ENCODE measurements around the gene FAXC. TPM values are rescaled to one million over a fixed set of nuclear protein-coding genes. Genes with fewer than 3 reads are reported as not detected.

FAXC gene
- total and polyA plus RNA-seq, 9 donors: 0.78 to 8.1 (median 2.5) TPM

GRCh38 chr6:99232056-99232455 lies 117.4 kb downstream of the FAXC start:
- Histone ChIP-seq H3K4me1 (ENCODE audit: insufficient read depth) (no peaks in the 10 kb centered on the region), H3K9me3 (no peaks in the 10 kb centered on the region), H3K4me3 (no peak overlapping the region), H3K27ac (no peak overlapping the region), H3K27me3 (no peaks in the 10 kb centered on the region), H3K36me3 (no peaks in the 10 kb centered on the region)
- DNase-seq: no peak
- intact Hi-C loops (cut with DNase I): loop anchor here in 1 of 4 donors (5.0 kb wide), 1 partner anchor 220 kb away; no protein-coding TSS in a partner anchor
- TF ChIP-seq POLR2A (IDR thresholded peaks at IDR 0.05) (no peak), EP300 (IDR thresholded peaks at IDR 0.05) (no peak), CTCF (IDR thresholded peaks at IDR 0.05) (no peak)
- 68 to 79% (median 77%) methylated on average over 8 of the region's 8 CpGs for WGBS, 3 donors

GRCh38 chr6:99225172-99225571 lies 124.3 kb downstream of the FAXC start:
- Histone ChIP-seq H3K4me1 (ENCODE audit: insufficient read depth) (no peaks in the 10 kb centered on the region), H3K9me3 (no peaks in the 10 kb centered on the region), H3K27me3 (no peaks in the 10 kb centered on the region), H3K36me3 (no peaks in the 10 kb centered on the region), H3K27ac (no peak overlapping the region), H3K4me3 (no peak overlapping the region)
- 64 to 73% (median 66%) methylated on average over 3 of the region's 3 CpGs for WGBS, 3 donors
- TF ChIP-seq CTCF (IDR thresholded peaks at IDR 0.05) (no peak), EP300 (IDR thresholded peaks at IDR 0.05) (no peak), POLR2A (IDR thresholded peaks at IDR 0.05) (no peak)
- DNase-seq: no peak
- intact Hi-C loops (cut with DNase I): no loop called here

Other genes with a start within 250 kb of the FAXC start
- 10 to 100 TPM in 1 of 7 donors, 1 to 10 TPM in 6; 3.0 to 10.0 (median 6.2) TPM for gene COQ3, start 44.5 kb upstream of the FAXC start, total RNA-seq
- 1 to 10 TPM; 6.9 to 8.1 TPM for gene COQ3, start 44.5 kb upstream of the FAXC start, polyA plus RNA-seq
- 100 to 1,000 TPM in 5 of 7 donors, 10 to 100 TPM in 2; 92.7 to 158 (median 127) TPM for gene PNISR, start 75.6 kb upstream of the FAXC start, total RNA-seq
- 100 to 1,000 TPM in 1 of 2 donors, 10 to 100 TPM in 1; 71.5 to 168 TPM for gene PNISR, start 75.6 kb upstream of the FAXC start, polyA plus RNA-seq
- 10 to 100 TPM; 13.4 to 19.5 (median 18.4) TPM for gene USP45, start 165.7 kb upstream of the FAXC start, total RNA-seq
- 1 to 10 TPM; 3.7 to 5.2 TPM for gene USP45, start 165.7 kb upstream of the FAXC start, polyA plus RNA-seq
- 10 to 100 TPM; 20.5 to 42.4 (median 35.1) TPM for gene CCNC, start 219.0 kb upstream of the FAXC start, total RNA-seq
- gene CCNC, start 219.0 kb upstream of the FAXC start, polyA plus RNA-seq: 10 to 100 TPM; 19.4 to 23.3 TPM

Measured in ovary (tissue), 9 donors.